ENCODE results near the gene INPP5K.

INPP5K gene

GRCh38 chr17:1505586-1505985 lies 10.8 kb downstream of the INPP5K start:
- DNase-seq (ENCODE audit: low spot score): no peak

DNA sequence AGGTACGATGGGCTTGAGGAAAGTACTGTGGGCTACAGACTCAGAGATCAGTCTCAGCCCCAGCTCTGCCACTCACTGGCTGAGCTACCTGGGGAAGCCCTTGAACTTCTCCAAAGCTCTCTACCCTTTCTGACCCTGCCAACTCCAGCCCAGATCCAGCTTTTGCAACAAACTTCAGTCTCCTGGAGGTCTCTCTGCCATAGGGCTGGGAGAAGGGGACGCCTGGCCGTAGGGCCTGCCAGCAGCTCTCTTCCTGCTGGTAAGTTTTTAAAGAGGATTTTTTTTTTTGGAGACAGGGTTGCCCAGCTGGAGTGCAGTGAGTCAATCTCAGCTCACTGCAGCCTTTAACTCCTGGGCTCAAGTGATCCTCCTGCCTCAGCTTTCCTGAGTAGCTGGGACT lies 11.5 kb downstream of the INPP5K start:
- DNase-seq (ENCODE audit: low spot score): no peak

GRCh38 chr17:1503699-1504098 lies 12.7 kb downstream of the INPP5K start:
- no peak for DNase-seq (ENCODE audit: low spot score)

GRCh38 chr17:1498869-1499268 lies 17.5 kb downstream of the INPP5K start:
- DNase-seq (ENCODE audit: low spot score): no peak

DNA sequence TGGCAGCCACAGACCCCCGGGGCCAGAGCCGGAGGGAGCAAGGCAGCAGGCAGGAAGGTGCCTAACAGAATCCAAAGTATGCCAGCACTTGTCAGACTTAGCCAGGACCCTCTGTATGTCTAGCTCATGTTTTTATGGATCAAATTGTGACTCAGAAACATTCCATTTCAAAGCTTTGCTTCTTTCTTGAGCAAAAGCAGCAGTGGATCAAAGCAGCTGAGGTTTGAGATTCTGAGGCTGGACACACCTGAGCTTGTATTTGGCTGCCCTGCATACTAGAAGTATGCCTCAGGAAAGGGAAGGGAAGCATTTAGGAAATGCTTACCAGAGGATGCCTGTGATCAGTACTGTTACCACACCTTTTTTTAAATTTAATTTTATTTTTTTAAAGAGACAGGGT lies 18.2 kb downstream of the INPP5K start:
- no peak for DNase-seq (ENCODE audit: low spot score)

GRCh38 chr17:1497831-1498230 lies 18.6 kb downstream of the INPP5K start:
- no peak for DNase-seq (ENCODE audit: low spot score)

GRCh38 chr17:1496869-1497268 lies 19.5 kb downstream of the INPP5K start:
- no peak for DNase-seq (ENCODE audit: low spot score)

DNA sequence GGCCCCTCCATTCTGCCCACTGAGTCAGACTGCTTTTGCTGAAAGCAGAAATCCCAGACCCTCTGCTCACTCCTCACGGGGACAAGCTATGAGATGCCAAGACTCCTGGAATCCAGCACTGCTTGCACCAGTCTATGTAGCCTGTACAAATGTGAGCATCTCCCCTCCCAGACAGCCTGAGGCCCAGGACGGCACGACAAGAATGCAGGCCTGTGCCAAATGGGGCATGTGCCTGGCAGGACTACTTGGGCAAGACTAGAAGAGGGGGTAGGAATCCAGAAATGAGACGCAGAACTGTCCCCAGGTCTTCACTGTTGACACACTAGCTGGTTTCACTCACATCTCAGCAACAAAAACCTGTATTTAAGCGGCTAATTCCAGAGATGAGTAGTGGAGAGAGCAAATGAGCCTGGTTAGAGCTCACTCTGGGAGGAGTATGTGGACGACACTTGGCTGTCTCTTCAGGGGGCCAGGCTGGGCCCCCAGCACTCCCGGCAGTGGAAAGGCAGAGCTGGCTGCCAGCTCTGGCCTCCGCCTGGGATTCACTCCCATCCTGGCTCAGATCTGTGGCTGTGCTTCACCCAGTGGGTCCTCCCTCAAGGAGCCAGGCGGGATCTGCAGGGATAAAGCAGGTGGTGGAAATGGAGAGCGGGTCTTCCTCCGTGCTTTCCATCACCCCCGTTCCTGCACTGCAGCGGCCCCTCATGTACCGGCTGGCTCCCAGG lies 21.0 kb downstream of the INPP5K start:
- DNase-seq (ENCODE audit: low spot score): no peak

DNA sequence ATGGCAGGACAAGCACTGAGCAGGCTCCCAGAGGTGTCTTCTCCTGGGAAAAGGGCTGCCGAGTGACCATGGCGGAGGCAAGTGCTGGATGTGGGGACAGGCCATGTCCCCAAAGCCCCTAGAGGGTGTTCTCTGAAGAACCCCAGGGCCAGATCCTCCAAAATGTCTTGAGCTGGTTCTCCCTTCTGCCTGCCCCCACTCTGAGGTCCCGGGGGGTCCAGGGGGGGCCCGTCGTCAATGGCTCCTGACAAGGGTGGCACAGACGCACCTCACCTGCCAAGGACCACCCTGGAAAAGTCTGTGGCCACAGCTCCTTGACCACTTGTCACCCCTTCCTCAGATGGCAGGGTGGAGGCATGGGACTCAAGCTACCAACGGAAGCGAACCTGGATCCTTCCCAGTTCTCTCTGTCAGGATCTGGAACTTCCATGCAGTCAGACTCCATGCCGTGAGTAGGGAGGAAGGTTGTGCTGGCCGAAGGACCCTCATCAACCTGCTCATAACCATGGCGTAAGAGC lies 21.6 kb downstream of the INPP5K start:
- no peak for DNase-seq (ENCODE audit: low spot score)

DNA sequence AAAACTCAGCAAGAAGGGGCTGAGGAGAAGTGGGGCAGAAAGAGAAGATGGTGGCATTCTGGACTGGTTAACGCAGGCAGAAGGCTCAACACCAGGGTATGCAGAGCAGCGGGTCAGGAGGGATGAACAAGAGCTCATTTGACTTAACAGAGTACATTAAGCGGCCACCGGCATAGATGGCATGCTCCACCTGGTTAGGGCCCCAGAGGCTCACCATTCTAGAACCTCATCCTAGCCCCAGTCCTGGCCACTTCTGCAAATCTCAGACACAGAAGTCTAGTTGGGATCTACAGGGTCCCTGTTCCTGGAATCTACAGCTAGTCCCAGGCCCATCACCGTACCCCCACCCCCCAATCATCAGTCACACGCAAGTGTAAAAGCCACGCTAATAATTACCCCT lies 22.2 kb downstream of the INPP5K start:
- DNase-seq (ENCODE audit: low spot score): no peak

GRCh38 chr17:1493291-1493980 lies 23.0 kb downstream of the INPP5K start:
- no peak for DNase-seq (ENCODE audit: low spot score)

DNA sequence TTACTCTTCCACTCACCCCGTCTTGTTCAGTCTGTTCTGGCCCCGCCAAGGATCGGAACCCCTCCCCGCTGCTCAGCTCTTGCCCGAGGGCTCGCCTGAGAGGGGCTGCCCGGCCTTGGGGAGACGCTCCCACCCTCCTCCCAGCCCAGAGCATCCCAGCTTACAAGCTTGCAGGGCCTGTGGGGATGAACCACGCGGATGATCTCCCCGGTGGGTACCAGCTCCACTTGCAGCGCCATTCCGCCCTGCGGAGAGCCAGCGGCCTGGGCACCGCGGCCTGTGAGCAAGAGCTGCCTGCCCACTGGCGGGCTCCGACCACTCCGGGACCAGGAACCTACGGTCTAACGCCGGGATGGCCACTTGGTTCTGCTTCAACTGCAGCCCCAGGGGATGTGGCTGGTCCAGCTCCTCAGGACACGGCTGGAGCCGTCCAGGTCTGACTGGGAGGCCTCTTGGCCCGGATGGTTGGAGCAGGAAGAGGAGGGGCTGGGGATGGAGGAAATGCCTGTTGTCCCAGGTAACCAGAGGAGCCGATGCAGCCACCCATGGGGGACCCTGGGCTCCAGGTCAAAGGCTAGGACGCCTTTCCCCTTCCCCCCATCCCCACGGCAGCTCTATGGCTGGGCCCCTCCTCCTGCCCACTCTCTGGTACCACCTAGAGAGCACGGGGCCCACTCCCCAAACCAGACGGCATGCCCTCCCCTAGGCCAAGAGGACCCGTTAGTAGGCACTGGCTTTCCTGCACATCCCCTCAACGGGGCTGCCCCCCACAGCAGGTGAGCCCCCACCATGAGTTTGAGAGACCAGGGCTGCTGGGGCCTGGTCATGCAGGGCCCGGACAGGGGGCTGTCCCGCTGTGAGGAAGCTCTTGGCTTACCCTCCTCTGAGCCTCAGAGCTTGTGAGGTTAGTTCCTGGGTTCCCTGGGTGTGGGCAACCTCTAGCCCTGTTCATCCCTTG lies 23.9 kb downstream of the INPP5K start, which contains the start of gene MYO1C:
TSS of gene MYO1C (minus strand) at position 438 of the 958 bp plus-strand sequence. CDS start at position 239, 199 bp downstream.
- no peak for DNase-seq (ENCODE audit: low spot score)

- DNase-seq (ENCODE audit: low spot score): peak; percentile 38
Observed at GRCh38 chr17:1491443-1492248, 24.8 kb downstream of the INPP5K start.

GRCh38 chr17:1490643-1491442 lies 25.6 kb downstream of the INPP5K start:
- peak; percentile 64 for DNase-seq (ENCODE audit: low spot score)

- no peak for DNase-seq (ENCODE audit: low spot score)
Observed at GRCh38 chr17:1488826-1489270, 27.6 kb downstream of the INPP5K start.

DNA sequence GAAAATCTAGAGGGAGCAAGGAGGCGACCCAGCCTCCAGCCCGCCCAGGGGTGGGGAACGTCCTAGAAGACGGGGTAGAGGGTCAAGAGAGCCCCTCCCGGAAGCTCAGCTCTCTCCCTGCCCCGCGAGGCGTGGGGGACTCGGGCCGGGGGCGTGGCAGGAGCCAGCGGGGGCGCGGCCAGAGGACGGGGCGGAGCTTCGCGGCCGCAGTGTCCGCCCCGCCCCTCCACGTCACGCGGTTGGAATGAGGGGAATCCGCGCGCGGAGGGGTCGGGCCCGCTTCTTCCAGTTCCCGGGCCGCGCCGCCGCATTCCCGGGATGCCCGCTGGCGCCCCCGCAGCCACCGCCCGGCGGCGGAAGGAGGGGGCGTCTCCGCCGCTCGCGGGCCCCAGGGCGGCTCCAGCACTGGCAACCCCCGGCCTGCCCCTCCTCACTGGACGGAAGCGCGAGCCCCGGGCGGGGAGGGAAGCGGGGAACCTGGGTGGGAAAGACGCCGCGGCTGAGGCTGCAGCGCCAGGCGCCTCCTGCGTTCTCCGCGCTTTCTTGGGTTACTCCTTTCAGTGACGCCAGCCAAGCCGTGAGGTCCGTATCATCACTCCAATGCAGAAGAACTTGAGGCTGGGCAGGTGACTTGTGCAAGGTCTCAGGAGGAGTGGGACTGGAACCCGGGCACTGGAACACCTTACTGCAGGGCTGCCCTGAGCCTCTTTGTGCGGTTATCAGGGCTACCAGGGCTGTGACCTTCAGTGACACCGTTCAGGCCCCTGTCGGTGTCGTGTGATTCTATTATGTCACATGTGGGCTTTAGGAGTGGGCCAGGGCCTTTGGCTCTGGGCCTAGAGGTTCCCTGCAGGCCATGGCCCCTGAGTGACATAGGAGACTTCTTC lies 28.2 kb downstream of the INPP5K start:
- peak; percentile 86 for DNase-seq (ENCODE audit: low spot score)

- DNase-seq (ENCODE audit: low spot score): peak; percentile 92
Observed at GRCh38 chr17:1486802-1487695, 29.4 kb downstream of the INPP5K start.

All from SW480 (cell line).